HG02870 (cell line): ENCODE measurements around the gene ENOPH1.
"Not testable (repeated sequence)": the region's sequence is repeated elsewhere in the genome, so short reads cannot be mapped to it uniquely, and the experiment has no call there.

Experiments
- ATAC-seq: cut with Tn5 transposase; IDR thresholded peaks from one replicate; pipeline ENCODE4 v1.9.1; 2021; ENCODE audit warnings: mild to moderate bottlenecking, moderate library complexity; ENCODE audit not compliant: unreplicated experiment

ENOPH1 gene

GRCh38 chr4:82430193-82430963, at the start of gene ENOPH1, which contains the start of gene HNRNPDL:
TSS of gene ENOPH1 (plus strand) at chr4:82430590. CDS start at chr4:82430830, 240 bp downstream.
TSS of gene HNRNPDL (minus strand) at chr4:82430462. CDS start at chr4:82429690, 772 bp downstream.
- peak; percentile 75 for ATAC-seq

- ATAC-seq = no peak
Measured at GRCh38 chr4:82380831-82381230, 49.6 kb upstream of the ENOPH1 start.

DNA sequence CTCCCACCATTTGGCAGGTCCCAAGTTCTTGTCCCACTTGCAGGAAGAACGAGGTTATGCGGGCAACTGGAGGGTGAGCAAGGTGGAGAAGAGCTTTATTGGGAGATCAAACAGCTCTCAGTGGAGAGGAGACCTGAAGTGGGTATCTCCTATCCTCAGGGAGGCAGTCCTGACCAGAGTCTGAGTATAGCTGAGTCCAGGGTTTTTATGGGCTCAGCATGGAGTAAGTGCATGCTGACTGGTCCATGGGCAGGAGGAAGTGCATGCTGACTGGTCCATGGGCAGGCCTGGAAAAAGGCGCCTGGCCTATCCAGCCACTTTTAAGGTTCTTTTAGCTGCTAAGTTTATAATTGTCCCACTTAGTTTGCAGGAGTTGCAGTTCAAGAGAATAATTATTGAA, 49.2 kb upstream of the ENOPH1 start:
- no peak for ATAC-seq

DNA sequence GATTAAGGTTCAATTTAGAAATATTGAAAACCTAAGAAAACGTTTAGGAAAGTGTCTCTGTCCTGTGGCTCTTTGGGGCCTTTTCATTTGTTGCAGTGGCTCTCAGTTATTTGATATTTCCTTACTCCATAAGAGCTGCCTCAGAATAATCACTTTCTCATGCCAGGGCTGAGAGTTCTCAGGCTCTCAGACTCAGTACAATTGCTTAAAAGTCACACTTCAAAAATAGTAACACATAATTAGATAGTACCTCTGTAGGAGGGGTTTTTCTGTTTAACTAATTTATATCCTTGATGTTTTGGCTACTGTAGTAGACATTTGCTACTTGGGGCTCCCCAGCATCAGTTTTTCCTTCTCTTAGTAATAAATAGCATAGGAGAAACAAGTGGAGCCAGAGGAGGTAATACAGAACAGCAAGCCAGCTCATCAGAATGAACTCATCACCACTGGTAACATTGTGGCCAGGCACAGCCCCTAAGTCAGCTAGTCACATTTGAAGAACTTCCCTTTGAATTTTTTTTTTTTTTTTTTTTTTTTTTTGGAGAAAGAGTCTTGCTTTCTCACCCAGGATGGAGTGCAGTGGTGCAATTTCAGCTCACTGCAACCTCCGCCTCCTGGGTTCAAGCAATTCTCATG, 48.6 kb upstream of the ENOPH1 start:
- ATAC-seq = no peak

GRCh38 chr4:82382751-82383150, 47.6 kb upstream of the ENOPH1 start:
- ATAC-seq = no peak

GRCh38 chr4:82386312-82386711, 44.1 kb upstream of the ENOPH1 start:
- not testable (repeated sequence) for ATAC-seq

DNA sequence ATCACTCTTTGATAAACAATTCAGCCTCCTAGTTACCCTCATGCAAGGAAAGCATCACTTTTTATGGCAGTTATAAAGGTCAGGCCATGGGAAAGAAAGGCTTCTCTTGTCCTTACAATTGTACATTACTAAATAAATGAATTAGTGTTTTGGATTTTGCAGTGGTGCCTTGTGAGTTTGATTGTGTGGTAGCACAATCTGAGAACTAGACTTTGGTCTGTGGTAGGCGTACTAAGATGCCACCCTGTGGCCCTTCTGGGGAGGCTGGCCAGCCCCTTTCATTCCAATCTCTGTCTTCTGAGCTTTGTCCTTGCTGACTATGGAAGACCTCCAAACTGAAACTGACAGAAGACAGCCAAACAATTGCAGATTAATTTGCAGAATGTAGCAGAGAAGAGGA, 42.0 kb upstream of the ENOPH1 start:
- ATAC-seq = no peak

DNA sequence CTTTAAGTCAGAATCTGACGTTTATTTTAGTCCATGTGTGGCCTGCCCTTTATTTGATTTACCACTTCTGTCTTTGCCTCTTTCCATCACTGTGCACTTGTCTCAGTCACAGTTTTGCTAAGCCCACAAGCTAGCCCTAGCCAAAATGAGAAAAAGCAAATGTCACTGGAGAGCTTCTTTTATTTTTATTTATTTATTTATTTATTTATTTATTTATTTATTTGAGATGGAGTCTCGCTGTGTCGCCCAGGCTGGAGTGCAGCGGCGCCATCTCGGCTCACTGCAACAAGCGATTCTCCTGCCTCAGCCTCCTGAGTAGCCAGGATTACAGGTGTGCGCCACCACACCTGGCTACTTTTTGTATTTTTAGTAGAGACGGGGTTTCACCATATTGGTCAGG, 40.3 kb upstream of the ENOPH1 start:
- ATAC-seq = not testable (repeated sequence)

GRCh38 chr4:82394896-82395295, 35.5 kb upstream of the ENOPH1 start:
- ATAC-seq = no peak

DNA sequence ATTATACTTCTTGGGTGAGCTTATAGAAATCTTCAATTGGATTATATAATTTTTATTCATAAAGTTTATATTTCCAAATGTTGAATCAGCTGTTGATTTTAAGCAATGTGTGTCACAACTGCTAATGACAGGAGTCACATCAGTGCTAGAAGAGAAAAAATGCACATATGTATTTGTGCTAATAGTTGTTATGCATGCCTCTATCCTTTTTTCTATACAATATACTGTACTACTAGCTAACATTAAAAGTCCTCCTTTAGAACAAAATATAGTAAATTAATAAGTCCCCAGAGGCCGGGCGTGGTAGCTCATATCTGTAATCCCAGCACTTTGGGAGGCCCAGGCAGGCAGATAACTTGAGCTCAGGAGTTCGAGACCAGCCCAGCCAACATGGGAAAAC, 32.9 kb upstream of the ENOPH1 start:
- ATAC-seq = no peak

GRCh38 chr4:82398263-82398662, 32.1 kb upstream of the ENOPH1 start:
- no peak for ATAC-seq

DNA sequence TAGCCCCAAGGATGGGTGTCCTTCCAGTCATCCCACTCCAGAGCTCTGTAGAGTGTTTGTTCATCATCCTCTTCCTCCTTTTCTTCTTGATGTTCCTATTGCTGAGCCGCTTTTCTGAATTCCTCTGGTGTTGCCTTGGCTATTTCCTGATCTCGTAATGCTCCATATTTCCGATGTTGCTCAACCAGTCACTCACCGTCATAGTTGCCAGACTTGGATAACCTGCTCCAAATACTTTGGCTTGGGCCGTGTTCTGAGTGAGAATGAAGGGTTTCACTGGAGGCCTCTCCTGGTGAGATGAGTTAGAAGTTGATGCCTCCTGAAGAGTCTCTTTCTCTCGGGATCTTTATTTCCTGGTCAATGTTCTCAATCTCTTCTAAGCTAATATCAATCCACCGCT, 28.8 kb upstream of the ENOPH1 start:
- no peak for ATAC-seq

- no peak for ATAC-seq
Measured at GRCh38 chr4:82402196-82402775, 28.1 kb upstream of the ENOPH1 start.

DNA sequence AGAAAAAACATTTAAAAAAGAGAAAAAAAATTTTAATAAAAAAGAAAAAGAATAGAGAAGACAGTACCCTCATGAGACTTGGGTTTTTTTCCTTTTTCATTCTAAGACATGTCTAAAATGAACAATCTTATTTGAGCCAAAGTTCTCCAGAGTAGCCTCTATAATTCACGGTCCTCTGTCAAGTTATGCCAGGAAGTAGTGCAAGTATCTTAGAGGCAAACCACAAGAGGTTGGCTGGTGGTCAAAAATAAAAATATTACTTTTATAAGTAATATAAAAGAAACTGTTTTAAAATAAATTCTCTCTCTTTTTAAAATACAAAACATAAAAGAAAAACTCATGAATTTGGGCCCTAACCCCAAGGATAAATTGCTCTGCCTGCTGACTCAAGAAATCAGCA, 26.7 kb upstream of the ENOPH1 start:
- ATAC-seq = no peak

- ATAC-seq = not testable (repeated sequence)
Measured at GRCh38 chr4:82415061-82415460, 15.3 kb upstream of the ENOPH1 start.

- no peak for ATAC-seq
Measured at GRCh38 chr4:82415922-82416365, 14.4 kb upstream of the ENOPH1 start.

DNA sequence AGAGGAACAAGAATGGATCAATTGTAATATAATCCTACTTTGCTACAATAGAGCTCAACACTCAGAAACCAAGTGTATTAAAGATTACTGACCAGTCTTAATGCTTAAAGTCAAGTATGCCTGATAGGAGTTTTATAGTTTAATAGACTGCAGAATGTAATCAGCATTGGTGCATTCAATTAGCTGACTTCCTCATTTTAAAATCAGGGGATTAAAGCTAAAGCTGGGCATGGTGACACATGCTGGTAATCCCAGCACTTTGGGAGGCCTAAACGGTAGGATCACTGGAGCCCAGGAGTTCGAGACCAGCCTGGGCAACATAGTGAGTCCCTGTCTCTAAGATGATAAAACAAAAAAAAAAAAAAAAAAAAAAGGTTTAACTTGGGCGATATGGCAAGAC, 10.9 kb upstream of the ENOPH1 start:
- ATAC-seq = no peak

- ATAC-seq = no peak
Measured at GRCh38 chr4:82421796-82422560, 8.4 kb upstream of the ENOPH1 start.

DNA sequence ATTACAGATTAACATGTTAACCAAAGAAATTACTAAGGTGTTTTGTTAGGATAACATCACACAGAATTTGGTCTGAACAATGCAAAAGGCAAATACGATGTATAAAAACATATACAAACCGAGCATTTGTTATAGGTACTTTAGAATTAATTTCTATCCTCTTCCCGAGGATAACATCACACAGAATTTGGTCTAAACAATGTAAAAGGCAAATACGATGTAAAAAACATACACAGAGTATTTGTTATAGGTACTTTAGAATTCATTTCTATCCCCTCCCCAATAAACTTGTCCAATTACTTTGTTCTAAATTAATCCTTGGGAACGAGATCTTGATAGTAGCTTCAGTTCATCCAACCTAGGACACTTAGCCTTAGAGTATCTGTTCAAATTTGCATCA, 7.8 kb upstream of the ENOPH1 start:
- no peak for ATAC-seq

DNA sequence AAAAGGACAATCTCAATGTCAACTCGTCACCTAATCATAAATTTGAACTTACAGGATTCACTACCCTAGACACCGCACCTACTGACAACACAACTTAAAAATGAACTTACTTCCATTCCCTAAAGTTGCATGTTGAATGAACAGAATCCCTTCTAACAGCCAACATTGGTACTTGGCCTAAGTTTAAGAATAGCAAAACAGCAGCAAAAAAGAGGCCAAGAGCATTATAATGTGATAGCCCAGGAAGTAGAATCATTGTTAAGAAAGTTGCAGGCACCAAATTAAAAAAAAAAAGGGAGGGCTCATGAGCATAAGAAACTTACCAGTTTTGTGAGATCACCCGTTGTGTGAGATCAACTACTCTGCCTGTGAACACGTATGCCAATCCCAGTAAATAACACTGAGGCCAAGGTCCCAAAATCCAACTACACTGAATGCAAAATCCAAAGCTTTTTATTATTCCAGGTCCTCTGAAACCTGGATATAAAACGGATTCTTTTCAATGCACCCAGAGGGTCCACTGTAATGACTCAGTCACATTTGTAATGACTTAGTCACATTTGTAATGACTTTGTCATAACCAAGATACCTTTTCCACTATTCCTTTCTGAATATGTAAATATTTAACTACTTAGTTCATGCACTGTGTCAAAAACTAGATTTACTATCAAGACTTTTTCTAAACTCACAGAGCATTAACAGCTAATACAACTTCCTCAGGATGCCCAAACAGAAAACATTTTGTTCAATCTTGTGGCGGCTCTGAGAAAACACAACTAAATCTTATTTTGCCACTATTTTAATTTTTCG, 6.9 kb upstream of the ENOPH1 start:
- ATAC-seq = no peak
